Measurements from ENCODE around the gene GEMIN7. TPM values are rescaled to one million over a fixed set of nuclear protein-coding genes. Genes with fewer than 3 reads are reported as not detected.

Gene GEMIN7
- total RNA-seq, 1 experiment from 2014 or later: 46.0 TPM

DNA sequence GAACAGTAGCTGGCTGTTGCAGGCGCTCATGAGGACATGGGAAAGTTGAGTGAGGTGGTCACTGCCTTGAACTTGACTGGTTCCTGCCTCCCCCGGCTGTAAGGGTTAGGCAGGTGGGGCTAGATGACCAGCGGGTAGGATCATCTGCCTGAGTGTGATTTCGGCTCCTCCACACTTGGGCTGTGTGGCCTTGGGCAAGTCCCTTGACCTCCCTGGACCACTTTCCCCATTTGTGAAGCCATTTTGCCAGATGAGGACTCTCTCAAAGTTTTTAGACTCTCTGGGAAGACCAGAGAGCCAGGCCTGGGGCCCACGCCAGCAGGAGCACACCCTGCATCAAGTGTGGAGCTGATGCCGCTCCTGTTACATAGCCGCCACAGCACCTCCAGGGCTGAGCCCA, 23.4 kb downstream of the GEMIN7 start:
- Histone ChIP-seq H2AK5ac (ENCODE audit: insufficient read length, low read length) (no peak overlapping the region), H4K91ac (ENCODE audit: insufficient read length, low read depth, low read length) (no peak overlapping the region), H3K23ac (ENCODE audit: insufficient read length, low read depth, low read length) (no peak overlapping the region), H2BK20ac (ENCODE audit: low read depth, low read length, poor library complexity, severe bottlenecking) (no peak overlapping the region), H2BK5ac (ENCODE audit: insufficient read length, low read length) (no peak overlapping the region), H2BK15ac (ENCODE audit: low read depth, low read length) (no peak overlapping the region), H2AFZ (ENCODE audit: low read length) (no peak overlapping the region), H2BK12ac (ENCODE audit: insufficient read length, low read depth, low read length) (no peak overlapping the region), H3K27ac (ENCODE audit: insufficient read length, low read depth, low read length) (no peak overlapping the region), H3K23me2 (ENCODE audit: insufficient read length, low read depth, low read length, poor library complexity, severe bottlenecking) (no peaks in the 10 kb centered on the region), H3K79me1 (ENCODE audit: insufficient read depth, low read depth, low read length, poor library complexity, severe bottlenecking) (no peaks in the 10 kb centered on the region), H3K14ac (ENCODE audit: insufficient read depth, low read length) (no peak overlapping the region), H3K79me2 (ENCODE audit: insufficient read depth, low read length) (peaks cover 33% of the 10 kb centered on the region), H3K4me2 (ENCODE audit: insufficient read depth, insufficient read length, low read length) (no peak overlapping the region), H2BK120ac (ENCODE audit: low read depth, low read length, poor library complexity, severe bottlenecking) (no peak overlapping the region), H3K9me3 (ENCODE audit: control insufficient read depth, low read depth, low read length) (no peaks in the 10 kb centered on the region), H3T11ph (ENCODE audit: low read length) (no peak overlapping the region), H4K8ac (replicated peaks; ENCODE audit: insufficient read length, low read depth, low read length) (no peak overlapping the region), H3K18ac (ENCODE audit: insufficient read length, low read depth, low read length) (no peak overlapping the region), H4K5ac (ENCODE audit: insufficient read length, low read depth, low read length) (no peak overlapping the region), H3K27me3 (ENCODE audit: insufficient read depth, low read length) (no peaks in the 10 kb centered on the region), H4K20me1 (ENCODE audit: control insufficient read depth, insufficient read depth, insufficient read length) (no peaks in the 10 kb centered on the region), H3K9ac (ENCODE audit: extremely low read depth, insufficient read length, low read length) (no peak overlapping the region), H3K56ac (ENCODE audit: insufficient read length, low read depth, low read length) (no peak overlapping the region), H3K4me1 (ENCODE audit: insufficient read depth, low read length) (no peaks in the 10 kb centered on the region; the same call in 1 of the 2 replicates), H3K4ac (ENCODE audit: low read depth, low read length) (no peak overlapping the region)
- no peak overlapping the region for H3K27ac Mint-ChIP-seq
- peaks cover 0 to 6% (median 4%) of the 10 kb centered on the region in 3 experiments; a peak in 3 of 7 replicates for H3K36me3 Mint-ChIP-seq (ENCODE audit: insufficient read depth in 1 of 3, low read depth in 3 of 3)
- TF ChIP-seq, protein P1, sequence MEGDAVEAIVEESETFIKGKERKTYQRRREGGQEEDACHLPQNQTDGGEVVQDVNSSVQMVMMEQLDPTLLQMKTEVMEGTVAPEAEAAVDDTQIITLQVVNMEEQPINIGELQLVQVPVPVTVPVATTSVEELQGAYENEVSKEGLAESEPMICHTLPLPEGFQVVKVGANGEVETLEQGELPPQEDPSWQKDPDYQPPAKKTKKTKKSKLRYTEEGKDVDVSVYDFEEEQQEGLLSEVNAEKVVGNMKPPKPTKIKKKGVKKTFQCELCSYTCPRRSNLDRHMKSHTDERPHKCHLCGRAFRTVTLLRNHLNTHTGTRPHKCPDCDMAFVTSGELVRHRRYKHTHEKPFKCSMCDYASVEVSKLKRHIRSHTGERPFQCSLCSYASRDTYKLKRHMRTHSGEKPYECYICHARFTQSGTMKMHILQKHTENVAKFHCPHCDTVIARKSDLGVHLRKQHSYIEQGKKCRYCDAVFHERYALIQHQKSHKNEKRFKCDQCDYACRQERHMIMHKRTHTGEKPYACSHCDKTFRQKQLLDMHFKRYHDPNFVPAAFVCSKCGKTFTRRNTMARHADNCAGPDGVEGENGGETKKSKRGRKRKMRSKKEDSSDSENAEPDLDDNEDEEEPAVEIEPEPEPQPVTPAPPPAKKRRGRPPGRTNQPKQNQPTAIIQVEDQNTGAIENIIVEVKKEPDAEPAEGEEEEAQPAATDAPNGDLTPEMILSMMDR (conservative IDR thresholded peaks at IDR 0.05): no peak
- no CpG with 5 or more reads among the region's 7 CpGs for WGBS (ENCODE audit: extremely low coverage, insufficient read length, low lambda C conversion rate)
- DNase-seq: no peak
- H3K4me3 Mint-ChIP-seq: no peak overlapping the region
- H3K27me3 Mint-ChIP-seq (ENCODE audit: low read depth): no peaks in the 10 kb centered on the region
- H3K4me1 Mint-ChIP-seq: peaks cover 71 to 75% of the 10 kb centered on the region in 2 experiments
- H3K9me3 Mint-ChIP-seq: no peaks in the 10 kb centered on the region; a peak in 1 of 5 replicates

Measured in H9 (cell line).